ENCODE data around the gene NUP85.

The NUP85 gene

DNA sequence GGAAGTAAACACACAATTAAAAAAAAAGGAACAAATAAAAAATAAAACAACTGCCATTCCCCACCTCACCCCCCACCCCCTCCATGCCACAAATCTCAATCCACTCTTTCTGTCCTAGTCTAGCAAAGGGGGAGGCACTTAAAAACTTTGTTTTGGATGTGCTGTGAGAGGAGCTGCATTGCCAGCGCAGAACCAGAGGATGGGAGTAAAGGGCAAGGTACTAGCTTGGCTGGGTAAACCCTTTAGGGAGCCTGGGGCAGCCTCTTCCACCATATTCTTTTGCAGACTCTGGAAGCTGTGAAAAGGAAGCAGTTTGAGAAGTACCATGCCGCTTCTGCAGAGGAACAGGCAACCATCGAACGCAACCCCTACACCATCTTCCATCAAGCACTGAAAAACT is 57.6 kb downstream of the NUP85 start:
- peaks cover 41% of the 10 kb centered on the region for H3K4me1 Mint-ChIP-seq (ENCODE audit: low read depth)
- H3K4me3 Mint-ChIP-seq = peak overlapping the region; percentile 99
- no peaks in the 10 kb centered on the region for H3K9me3 Mint-ChIP-seq (ENCODE audit: low read depth)
- peaks cover 7% of the 10 kb centered on the region for H3K36me3 Mint-ChIP-seq
- no peaks in the 10 kb centered on the region for H3K27me3 Mint-ChIP-seq
- peak overlapping the region; percentile 54 for H3K27ac Mint-ChIP-seq

- Mint-ChIP-seq H3K27me3 (no peaks in the 10 kb centered on the region), H3K4me3 (no peak overlapping the region), H3K36me3 (peaks cover 7% of the 10 kb centered on the region), H3K27ac (no peak overlapping the region), H3K9me3 (ENCODE audit: low read depth) (no peaks in the 10 kb centered on the region), H3K4me1 (ENCODE audit: low read depth) (peaks cover 27% of the 10 kb centered on the region)
Measured at GRCh38 chr17:75265614-75266315, 60.3 kb downstream of the NUP85 start.

DNA sequence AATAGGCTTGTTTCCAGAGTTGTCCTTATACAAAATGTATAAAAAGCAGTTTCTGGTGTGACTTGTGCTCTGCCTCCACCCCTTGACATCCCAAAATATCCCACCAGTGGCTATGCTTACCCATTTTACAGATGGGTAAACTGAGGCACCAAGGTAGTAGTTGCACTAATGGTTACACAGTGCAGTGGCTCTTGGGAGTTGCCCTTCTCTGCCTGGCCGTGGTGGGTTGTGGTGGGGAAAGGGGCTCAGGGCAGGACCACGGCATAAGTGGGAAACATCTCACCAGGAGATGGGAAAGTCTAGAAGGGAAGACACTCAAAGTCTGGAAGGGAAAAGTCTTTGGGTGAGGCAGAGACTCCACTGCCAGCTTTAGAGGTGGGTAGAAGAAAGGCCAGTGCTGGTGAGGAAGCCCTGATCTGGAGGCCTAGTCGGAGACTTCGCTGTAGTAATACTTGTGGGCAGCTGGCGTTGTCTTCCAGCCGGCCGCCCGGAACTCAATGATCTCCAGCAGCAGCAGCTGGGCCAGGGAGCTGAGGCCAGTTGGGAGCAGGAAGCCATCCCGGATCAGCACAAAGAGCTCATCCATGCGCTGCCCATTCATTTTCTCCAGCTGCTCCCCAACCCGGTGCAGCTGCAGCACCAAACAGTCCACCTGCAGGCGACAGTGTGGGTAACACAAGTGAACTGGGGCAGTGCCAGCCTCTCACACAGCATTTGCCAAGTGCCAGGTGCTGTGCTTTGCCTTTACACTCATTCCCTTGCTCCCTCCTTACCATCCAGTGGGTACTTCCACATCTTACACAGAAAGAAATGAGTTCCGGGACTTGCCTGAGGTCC is 61.1 kb downstream of the NUP85 start:
- Mint-ChIP-seq H3K36me3 (peaks cover 7% of the 10 kb centered on the region), H3K27ac (no peak overlapping the region), H3K9me3 (ENCODE audit: low read depth) (no peaks in the 10 kb centered on the region), H3K4me1 (ENCODE audit: low read depth) (peaks cover 25% of the 10 kb centered on the region), H3K4me3 (no peak overlapping the region), H3K27me3 (no peaks in the 10 kb centered on the region)

- peaks cover 7% of the 10 kb centered on the region for H3K36me3 Mint-ChIP-seq
- no peaks in the 10 kb centered on the region for H3K9me3 Mint-ChIP-seq (ENCODE audit: low read depth)
- H3K27ac Mint-ChIP-seq = no peak overlapping the region
- no peak overlapping the region for H3K4me3 Mint-ChIP-seq
- peaks cover 27% of the 10 kb centered on the region for H3K4me1 Mint-ChIP-seq (ENCODE audit: low read depth)
- H3K27me3 Mint-ChIP-seq = no peaks in the 10 kb centered on the region
Measured at GRCh38 chr17:75267153-75267410, 61.6 kb downstream of the NUP85 start.

- H3K27me3 Mint-ChIP-seq = no peaks in the 10 kb centered on the region
- no peak overlapping the region for H3K27ac Mint-ChIP-seq
- no peaks in the 10 kb centered on the region for H3K9me3 Mint-ChIP-seq (ENCODE audit: low read depth)
- H3K4me1 Mint-ChIP-seq (ENCODE audit: low read depth) = peaks cover 26% of the 10 kb centered on the region
- no peak overlapping the region for H3K4me3 Mint-ChIP-seq
- H3K36me3 Mint-ChIP-seq = peaks cover 3% of the 10 kb centered on the region
Measured at GRCh38 chr17:75267411-75268232, 62.1 kb downstream of the NUP85 start.

DNA sequence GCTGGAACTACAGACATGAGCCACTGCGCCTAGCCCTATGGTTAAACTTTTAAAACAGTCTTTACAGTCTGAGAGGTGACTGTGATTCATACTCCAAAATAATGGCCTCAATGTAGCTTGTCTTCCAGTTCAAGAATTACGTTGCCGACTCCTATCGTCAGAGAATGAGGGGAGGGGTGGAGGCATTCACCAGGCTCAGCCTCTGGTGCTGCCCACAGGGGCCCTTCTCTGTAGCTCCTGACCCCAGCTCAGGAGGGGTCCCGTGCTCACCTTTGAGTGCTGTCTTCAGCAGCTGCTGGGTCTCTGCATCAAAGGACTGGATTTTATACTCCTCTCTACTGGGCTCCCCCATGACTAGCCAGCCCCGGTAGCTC is 64.4 kb downstream of the NUP85 start:
- Mint-ChIP-seq H3K4me1 (ENCODE audit: low read depth) (peaks cover 29% of the 10 kb centered on the region), H3K4me3 (peak overlapping the region; percentile 88), H3K27ac (peak overlapping the region; percentile 46), H3K9me3 (ENCODE audit: low read depth) (no peaks in the 10 kb centered on the region), H3K27me3 (no peaks in the 10 kb centered on the region), H3K36me3 (no peaks in the 10 kb centered on the region)

DNA sequence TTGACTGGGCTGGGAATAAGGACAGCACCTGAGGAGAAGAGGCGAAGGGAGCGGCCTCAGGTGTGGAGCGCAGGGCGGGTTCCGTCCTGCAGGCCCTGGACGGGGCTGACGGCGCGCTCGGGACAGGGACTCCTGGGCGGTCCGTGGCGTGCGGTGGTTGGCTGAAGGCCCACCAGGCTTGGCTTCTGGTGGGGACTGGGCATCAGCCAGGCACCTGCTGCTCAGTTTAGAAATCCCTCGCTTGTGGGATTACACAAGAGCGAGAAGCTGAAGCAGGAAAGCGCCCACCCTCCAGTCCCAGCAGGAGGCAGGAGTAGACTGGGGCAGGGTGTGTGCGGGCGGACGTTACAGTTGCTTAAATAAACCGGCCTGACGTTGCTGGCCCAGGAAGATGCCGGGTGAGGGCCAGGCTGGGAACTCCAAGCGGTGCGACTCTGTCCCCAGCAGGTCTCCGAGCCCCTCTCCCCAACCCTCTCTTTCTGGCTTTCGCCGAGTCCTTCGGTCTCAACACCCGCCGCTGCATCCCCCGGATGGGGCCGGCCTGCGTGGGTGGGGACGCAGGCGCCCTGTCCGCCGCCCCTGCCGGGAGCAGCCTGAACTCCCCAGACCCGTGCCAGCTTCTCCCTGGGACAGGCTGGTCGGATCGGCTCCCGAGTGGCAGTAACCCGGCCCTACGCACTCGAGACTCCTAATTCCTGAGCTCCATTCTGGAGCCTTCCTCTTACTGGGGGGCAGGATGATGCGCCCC is 64.9 kb downstream of the NUP85 start:
- H3K4me3 Mint-ChIP-seq = peak overlapping the region; percentile 88
- no peaks in the 10 kb centered on the region for H3K27me3 Mint-ChIP-seq
- H3K4me1 Mint-ChIP-seq (ENCODE audit: low read depth) = peaks cover 31% of the 10 kb centered on the region
- H3K9me3 Mint-ChIP-seq (ENCODE audit: low read depth) = no peaks in the 10 kb centered on the region
- peak overlapping the region; percentile 70 for H3K27ac Mint-ChIP-seq
- H3K36me3 Mint-ChIP-seq = no peaks in the 10 kb centered on the region

- Mint-ChIP-seq H3K27me3 (no peaks in the 10 kb centered on the region), H3K9me3 (ENCODE audit: low read depth) (no peaks in the 10 kb centered on the region), H3K4me1 (ENCODE audit: low read depth) (peaks cover 31% of the 10 kb centered on the region), H3K36me3 (no peaks in the 10 kb centered on the region), H3K4me3 (peak within 1 kb of the TSS; percentile 91), H3K27ac (peak within 1 kb of the TSS; percentile 81)
Measured at GRCh38 chr17:75270966-75271232, 65.4 kb downstream of the NUP85 start, which contains the start of gene MIF4GD. MIF4GD (minus strand) TSS chr17:75271231; CDS start chr17:75270195, 1,036 bp downstream.

DNA sequence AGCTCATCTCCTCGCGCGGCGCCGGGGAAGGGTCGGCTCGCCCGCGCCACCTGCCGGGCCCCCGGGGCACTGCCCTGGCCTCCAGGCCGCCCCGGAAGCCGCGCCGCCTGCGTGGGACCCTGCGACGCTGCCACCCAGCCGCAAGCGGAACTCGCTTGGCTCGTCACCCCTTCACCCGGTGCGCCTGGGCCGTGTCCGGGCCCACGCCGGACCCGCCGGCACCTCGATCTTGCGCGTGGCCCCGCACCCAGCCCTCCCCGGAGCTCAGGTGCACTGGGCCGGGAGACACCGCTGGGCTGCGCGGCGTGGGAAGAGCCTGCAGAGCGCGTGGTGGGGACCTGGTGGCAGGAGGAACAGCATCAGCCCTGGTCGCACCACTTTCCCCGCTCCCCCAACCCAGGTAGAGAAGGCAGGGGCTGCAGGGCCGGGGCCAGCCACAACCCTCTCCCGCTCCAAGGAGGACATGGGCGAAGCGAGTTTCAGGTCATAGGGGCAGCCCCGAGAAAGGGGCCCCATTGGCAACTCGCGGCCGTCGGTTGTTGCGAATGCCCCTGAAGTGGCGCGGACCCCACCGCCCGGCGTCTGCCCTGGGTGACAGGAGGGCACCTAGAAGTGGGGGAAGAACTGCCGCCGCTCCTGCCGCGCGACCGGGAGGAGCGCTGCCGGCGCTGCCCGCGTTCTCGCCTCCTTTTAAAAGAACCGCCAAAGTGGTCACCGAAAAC is 65.9 kb downstream of the NUP85 start:
- H3K36me3 Mint-ChIP-seq = no peaks in the 10 kb centered on the region
- H3K4me1 Mint-ChIP-seq (ENCODE audit: low read depth) = peaks cover 31% of the 10 kb centered on the region
- no peaks in the 10 kb centered on the region for H3K27me3 Mint-ChIP-seq
- H3K4me3 Mint-ChIP-seq = peak overlapping the region; percentile 91
- H3K27ac Mint-ChIP-seq = peak overlapping the region; percentile 81
- H3K9me3 Mint-ChIP-seq (ENCODE audit: low read depth) = no peaks in the 10 kb centered on the region

DNA sequence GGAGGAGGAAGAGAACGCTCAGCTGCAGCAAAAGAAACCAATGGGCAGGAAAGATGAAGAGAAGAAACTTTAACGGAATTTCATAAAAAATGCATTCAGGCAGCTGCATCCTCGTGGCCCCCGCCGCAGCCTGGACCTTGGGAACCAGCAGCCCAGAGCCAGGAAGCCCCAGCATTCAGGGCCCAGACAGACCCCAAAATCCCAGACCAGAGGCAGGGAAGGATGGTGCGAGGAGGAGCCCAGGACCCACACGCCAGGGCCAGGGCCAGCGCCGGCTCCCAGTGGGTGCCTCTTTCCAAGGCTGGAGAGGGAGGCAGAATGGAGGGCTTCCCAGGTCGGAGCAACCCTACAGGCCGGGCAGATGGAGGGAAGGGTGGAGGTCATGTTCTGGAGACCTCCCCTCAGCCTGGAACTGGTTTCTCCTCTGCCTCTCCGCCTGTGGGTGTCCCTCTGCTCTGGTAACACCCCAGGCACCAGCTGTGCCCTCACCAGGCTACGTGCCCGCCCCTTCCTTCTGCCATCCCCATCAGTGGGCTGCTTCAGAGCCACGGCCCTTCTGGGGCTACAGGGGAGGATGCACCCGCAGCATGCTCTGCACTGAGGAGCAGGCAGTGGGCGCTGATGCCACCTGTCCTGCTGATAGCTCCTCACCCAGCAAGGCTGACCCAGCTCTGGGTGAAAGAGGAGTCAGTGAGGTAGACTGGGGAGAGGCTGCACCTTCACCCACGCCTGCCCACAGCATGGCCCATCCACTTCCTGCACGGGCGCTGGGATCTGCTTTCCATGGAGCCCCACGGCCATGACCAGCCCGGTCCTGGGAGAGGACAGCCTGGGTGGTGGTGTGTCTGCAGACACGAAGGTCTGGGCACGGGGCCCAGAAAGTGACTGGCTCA is 66.7 kb downstream of the NUP85 start:
- H3K4me3 Mint-ChIP-seq = peak overlapping the region; percentile 91
- peak overlapping the region; percentile 81 for H3K27ac Mint-ChIP-seq
- H3K4me1 Mint-ChIP-seq (ENCODE audit: low read depth) = peaks cover 31% of the 10 kb centered on the region
- H3K36me3 Mint-ChIP-seq = no peaks in the 10 kb centered on the region
- H3K9me3 Mint-ChIP-seq (ENCODE audit: low read depth) = no peaks in the 10 kb centered on the region
- no peaks in the 10 kb centered on the region for H3K27me3 Mint-ChIP-seq

GRCh38 chr17:75272848-75273184 is 67.3 kb downstream of the NUP85 start:
- H3K4me3 Mint-ChIP-seq = peak overlapping the region; percentile 91
- peaks cover 30% of the 10 kb centered on the region for H3K4me1 Mint-ChIP-seq (ENCODE audit: low read depth)
- H3K36me3 Mint-ChIP-seq = no peaks in the 10 kb centered on the region
- H3K27me3 Mint-ChIP-seq = no peaks in the 10 kb centered on the region
- peak overlapping the region; percentile 81 for H3K27ac Mint-ChIP-seq
- no peaks in the 10 kb centered on the region for H3K9me3 Mint-ChIP-seq (ENCODE audit: low read depth)

DNA sequence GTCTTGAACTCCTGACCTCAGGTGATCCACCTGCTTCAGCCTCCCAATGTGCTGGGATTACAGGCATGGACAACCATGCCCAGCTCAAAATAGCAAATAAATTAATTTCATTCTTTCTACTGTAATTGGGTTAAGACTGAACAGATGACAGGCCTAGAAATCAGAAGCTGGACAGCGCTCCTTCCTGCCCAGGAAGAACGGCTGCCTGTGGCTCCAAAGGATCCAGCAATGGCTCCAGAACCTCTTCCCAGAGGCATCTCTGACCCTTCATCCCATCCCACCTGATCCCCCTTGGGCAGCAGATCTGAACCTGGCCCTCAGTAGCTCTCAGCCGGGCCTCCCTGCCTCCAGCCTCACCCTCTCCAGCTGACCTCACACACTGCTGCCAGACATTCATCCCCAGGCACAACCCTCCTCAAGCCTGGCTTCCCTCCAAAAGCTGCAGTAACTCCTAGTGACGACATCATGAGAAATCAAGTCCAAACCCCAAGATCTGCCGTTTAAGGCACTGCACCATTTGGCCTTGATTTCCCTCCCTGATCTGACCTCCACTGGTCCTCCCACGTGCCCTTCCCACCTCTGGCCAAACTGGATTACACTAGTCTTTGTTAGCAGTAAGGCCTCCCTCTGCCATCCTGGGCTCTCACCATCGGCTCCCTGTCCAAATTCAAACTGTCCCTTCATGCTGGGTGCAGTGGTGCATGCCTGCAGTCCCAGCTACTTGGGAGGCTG is 68.7 kb downstream of the NUP85 start:
- no peaks in the 10 kb centered on the region for H3K9me3 Mint-ChIP-seq (ENCODE audit: low read depth)
- no peaks in the 10 kb centered on the region for H3K36me3 Mint-ChIP-seq
- H3K4me1 Mint-ChIP-seq (ENCODE audit: low read depth) = peaks cover 25% of the 10 kb centered on the region
- H3K27me3 Mint-ChIP-seq = no peaks in the 10 kb centered on the region
- peak overlapping the region; percentile 73 for H3K27ac Mint-ChIP-seq
- H3K4me3 Mint-ChIP-seq = peak overlapping the region; percentile 67

- no peak overlapping the region for H3K27ac Mint-ChIP-seq
- no peaks in the 10 kb centered on the region for H3K9me3 Mint-ChIP-seq (ENCODE audit: low read depth)
- no peaks in the 10 kb centered on the region for H3K27me3 Mint-ChIP-seq
- no peak overlapping the region for H3K4me3 Mint-ChIP-seq
- H3K4me1 Mint-ChIP-seq (ENCODE audit: low read depth) = peaks cover 12% of the 10 kb centered on the region
- H3K36me3 Mint-ChIP-seq = no peaks in the 10 kb centered on the region
Measured at GRCh38 chr17:75277664-75278071, 72.2 kb downstream of the NUP85 start.

All from activated naive CD8-positive, alpha-beta T cell (primary cell).